ENCODE data around the gene PDE4B.

Gene PDE4B

DNA sequence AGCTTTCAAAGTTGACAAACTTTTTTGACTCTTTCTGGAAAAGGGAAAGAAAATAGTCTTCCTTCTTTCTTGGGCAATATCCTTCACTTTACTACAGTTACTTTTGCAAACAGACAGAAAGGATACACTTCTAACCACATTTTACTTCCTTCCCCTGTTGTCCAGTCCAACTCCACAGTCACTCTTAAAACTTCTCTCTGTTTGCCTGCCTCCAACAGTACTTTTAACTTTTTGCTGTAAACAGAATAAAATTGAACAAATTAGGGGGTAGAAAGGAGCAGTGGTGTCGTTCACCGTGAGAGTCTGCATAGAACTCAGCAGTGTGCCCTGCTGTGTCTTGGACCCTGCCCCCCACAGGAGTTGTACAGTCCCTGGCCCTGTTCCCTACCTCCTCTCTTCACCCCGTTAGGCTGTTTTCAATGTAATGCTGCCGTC, 580.5 kb downstream of the PDE4B start:
- H3K27me3 ChIP-seq (ENCODE audit: control insufficient read depth in 5 of 5, insufficient read depth in 4 of 5, low read length in 5 of 5), result no peaks in the 10 kb centered on the region
- peaks cover 0 to 18% (median 17%) of the 10 kb centered on the region in 5 donors for H3K36me3 ChIP-seq (ENCODE audit: control insufficient read depth in 5 of 5, insufficient read depth in 5 of 5, low read length in 5 of 5)
- no peak overlapping the region for H3K9ac ChIP-seq (ENCODE audit: low read length in 5 of 5)
- peaks cover 0 to 41% (median 21%) of the 10 kb centered on the region in 5 donors for H3K4me1 ChIP-seq (ENCODE audit: control insufficient read depth in 5 of 5, insufficient read depth in 5 of 5, low read length in 5 of 5)
- no peaks in the 10 kb centered on the region for H3K9me3 ChIP-seq (ENCODE audit: control insufficient read depth in 5 of 5, low read length in 5 of 5)
- H3K4me3 ChIP-seq (ENCODE audit: low read depth in 1 of 5, low read length in 5 of 5), result no peak overlapping the region
- no peak overlapping the region for H3K27ac ChIP-seq (ENCODE audit: low read depth, low read length)

DNA sequence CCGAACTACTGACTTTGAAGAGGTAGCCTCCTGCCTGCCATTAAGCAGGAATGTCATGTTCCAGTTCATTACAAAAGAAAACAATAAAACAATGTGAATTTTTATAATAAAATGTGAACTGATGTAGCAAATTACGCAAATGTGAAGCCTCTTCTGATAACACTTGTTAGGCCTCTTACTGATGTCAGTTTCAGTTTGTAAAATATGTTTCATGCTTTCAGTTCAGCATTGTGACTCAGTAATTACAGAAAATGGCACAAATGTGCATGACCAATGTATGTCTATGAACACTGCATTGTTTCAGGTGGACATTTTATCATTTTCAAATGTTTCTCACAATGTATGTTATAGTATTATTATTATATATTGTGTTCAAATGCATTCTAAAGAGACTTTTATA, 581.5 kb downstream of the PDE4B start:
- H3K4me3 ChIP-seq (ENCODE audit: low read depth in 1 of 5, low read length in 5 of 5), result no peak overlapping the region
- peaks cover 0 to 10% (median 10%) of the 10 kb centered on the region in 5 donors for H3K36me3 ChIP-seq (ENCODE audit: control insufficient read depth in 5 of 5, insufficient read depth in 5 of 5, low read length in 5 of 5)
- no peaks in the 10 kb centered on the region for H3K9me3 ChIP-seq (ENCODE audit: control insufficient read depth in 5 of 5, low read length in 5 of 5)
- no peak overlapping the region for H3K9ac ChIP-seq (ENCODE audit: low read length in 5 of 5)
- H3K27ac ChIP-seq (ENCODE audit: low read depth, low read length), result peak overlapping the region; percentile 47
- no peaks in the 10 kb centered on the region for H3K27me3 ChIP-seq (ENCODE audit: control insufficient read depth in 5 of 5, insufficient read depth in 4 of 5, low read length in 5 of 5)
- peaks cover 0 to 41% (median 21%) of the 10 kb centered on the region in 5 donors for H3K4me1 ChIP-seq (ENCODE audit: control insufficient read depth in 5 of 5, insufficient read depth in 5 of 5, low read length in 5 of 5)

DNA sequence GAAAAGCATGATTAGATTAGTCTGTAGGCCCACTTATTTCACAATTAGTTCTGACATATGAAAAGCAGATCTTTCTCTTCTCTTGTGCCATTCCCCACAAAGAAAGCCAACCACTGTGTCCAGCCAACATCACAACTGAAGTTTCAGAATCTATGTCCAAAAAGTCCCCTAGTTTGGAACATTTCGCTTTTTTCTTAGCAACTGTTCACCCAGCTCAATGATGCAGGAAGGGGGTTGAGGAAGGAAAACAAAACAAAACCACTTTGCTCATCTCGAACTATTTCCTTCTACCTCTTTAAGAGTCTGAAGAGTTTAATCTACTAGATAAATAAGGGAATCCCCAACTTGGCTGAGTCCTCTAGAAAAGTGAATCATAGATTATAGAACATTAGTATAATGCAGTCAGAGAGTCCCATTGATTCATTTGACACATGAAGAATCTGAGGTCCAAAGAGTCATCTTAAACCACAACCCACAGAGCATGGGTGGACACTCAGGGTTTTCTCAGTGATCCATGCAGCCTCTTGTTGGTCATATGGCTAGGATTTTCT, 581.9 kb downstream of the PDE4B start:
- H3K27me3 ChIP-seq (ENCODE audit: control insufficient read depth in 5 of 5, insufficient read depth in 4 of 5, low read length in 5 of 5), result no peaks in the 10 kb centered on the region
- no peak overlapping the region for H3K4me3 ChIP-seq (ENCODE audit: low read depth in 1 of 5, low read length in 5 of 5)
- H3K9me3 ChIP-seq (ENCODE audit: control insufficient read depth in 5 of 5, low read length in 5 of 5), result no peaks in the 10 kb centered on the region
- H3K36me3 ChIP-seq (ENCODE audit: control insufficient read depth in 5 of 5, insufficient read depth in 5 of 5, low read length in 5 of 5), result peaks cover 0 to 10% (median 6%) of the 10 kb centered on the region in 5 donors
- H3K9ac ChIP-seq (ENCODE audit: low read length in 5 of 5), result no peak overlapping the region
- peak overlapping the region; percentile 47 for H3K27ac ChIP-seq (ENCODE audit: low read depth, low read length)
- peaks cover 0 to 41% (median 21%) of the 10 kb centered on the region in 5 donors for H3K4me1 ChIP-seq (ENCODE audit: control insufficient read depth in 5 of 5, insufficient read depth in 5 of 5, low read length in 5 of 5)

DNA sequence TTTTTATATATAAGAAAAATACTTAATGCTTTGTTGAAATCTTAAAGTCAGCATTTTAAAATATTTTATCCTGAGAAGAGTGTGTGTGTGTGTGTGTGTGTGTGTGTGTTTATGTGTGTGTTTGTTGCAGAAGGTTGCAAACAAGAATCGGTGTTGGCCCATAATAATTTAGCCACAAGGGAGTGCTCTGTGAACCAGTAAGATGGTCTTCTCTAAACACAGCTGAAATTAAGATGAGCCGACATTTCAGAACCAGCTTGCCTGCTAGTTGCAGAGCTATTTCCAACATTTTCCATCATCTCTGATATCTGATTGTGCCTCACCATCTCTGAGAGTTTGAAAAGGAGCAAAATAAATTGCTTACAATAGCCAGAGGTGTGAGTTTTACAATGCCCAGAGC, 582.4 kb downstream of the PDE4B start:
- Histone ChIP-seq H3K4me1 (ENCODE audit: control insufficient read depth in 5 of 5, insufficient read depth in 5 of 5, low read length in 5 of 5) (peaks cover 0 to 41% (median 21%) of the 10 kb centered on the region in 5 donors), H3K4me3 (ENCODE audit: low read depth in 1 of 5, low read length in 5 of 5) (no peak overlapping the region), H3K9ac (ENCODE audit: low read length in 5 of 5) (no peak overlapping the region), H3K36me3 (ENCODE audit: control insufficient read depth in 5 of 5, insufficient read depth in 5 of 5, low read length in 5 of 5) (peaks cover 0 to 10% (median 6%) of the 10 kb centered on the region in 5 donors), H3K9me3 (ENCODE audit: control insufficient read depth in 5 of 5, low read length in 5 of 5) (no peaks in the 10 kb centered on the region), H3K27me3 (ENCODE audit: control insufficient read depth in 5 of 5, insufficient read depth in 4 of 5, low read length in 5 of 5) (no peaks in the 10 kb centered on the region), H3K27ac (ENCODE audit: low read depth, low read length) (peak overlapping the region; percentile 47)

DNA sequence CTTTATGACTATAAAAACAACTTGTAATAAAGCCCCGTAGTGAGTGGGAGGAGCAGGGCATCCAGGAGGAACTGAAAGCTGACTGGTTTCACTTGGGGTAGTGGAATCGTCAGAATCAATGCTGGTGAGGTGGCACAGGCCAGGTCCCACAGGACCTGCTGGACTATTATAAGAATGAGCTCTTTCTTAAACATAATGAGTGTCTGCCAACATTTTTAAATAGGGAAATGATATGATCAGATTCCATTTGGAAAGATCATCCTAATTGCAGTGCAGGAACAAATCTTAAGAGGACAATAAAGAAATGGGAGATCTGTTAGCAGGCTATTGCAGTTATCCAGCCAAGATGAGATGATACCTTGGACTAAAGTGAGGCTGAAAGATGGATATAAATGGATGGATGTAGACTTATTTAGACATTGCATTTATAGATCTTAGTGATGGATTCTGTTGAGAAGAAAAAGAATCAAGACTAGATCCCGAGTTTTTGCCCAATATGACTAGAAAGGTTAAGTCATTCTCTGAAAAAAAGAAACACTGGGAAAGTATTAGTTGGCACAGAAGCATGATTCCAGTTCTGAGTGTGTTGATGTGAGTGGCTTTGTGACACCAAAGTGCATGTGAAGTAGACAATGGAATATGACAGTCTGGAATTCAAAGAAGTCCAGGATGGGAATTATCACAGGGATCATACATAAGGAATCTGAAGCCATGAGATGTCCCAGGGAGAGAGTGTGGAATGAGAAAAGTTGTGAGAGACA, 587.9 kb downstream of the PDE4B start:
- H3K4me1 ChIP-seq (ENCODE audit: control insufficient read depth in 5 of 5, insufficient read depth in 5 of 5, low read length in 5 of 5), result peaks cover 0 to 14% (median 4%) of the 10 kb centered on the region in 5 donors
- no peak overlapping the region for H3K4me3 ChIP-seq (ENCODE audit: low read depth in 1 of 5, low read length in 5 of 5)
- no peaks in the 10 kb centered on the region for H3K27me3 ChIP-seq (ENCODE audit: control insufficient read depth in 5 of 5, insufficient read depth in 4 of 5, low read length in 5 of 5)
- no peaks in the 10 kb centered on the region for H3K36me3 ChIP-seq (ENCODE audit: control insufficient read depth in 5 of 5, insufficient read depth in 5 of 5, low read length in 5 of 5)
- peaks cover 0 to 2% (median 0%) of the 10 kb centered on the region in 5 donors for H3K9me3 ChIP-seq (ENCODE audit: control insufficient read depth in 5 of 5, low read length in 5 of 5)
- no peak overlapping the region for H3K27ac ChIP-seq (ENCODE audit: low read depth, low read length)
- H3K9ac ChIP-seq (ENCODE audit: low read length in 5 of 5), result no peak overlapping the region

DNA sequence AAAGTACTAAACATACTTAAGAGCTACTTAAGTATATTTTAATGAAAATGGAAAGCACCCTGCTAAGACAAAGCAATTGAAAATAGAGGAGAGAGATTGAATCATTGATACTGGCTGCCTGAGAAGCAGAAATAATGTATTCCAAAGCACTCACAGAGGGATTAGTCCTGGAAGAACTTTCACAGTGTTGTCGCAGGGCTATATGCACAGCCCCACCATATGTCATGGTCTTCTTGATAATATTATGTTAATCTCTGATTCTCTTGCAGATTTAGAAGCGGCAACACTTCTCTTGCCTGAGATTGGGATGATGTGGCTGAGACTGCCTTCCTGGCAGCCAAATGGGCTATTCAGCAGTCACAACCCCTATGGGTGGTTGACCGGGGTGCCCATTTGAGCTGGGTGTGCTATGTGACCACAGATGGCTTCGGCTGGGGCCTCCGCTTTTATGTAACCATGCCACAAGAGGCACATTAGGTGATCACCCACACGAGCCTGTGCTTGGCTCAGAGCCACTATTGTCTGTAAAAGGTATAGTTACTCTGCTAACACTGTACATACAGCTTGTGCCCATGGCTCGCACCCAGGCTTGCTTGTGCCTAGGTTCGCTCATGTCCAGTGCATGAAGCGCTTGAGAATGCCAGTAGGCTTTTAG, 589.1 kb downstream of the PDE4B start:
- H3K4me3 ChIP-seq (ENCODE audit: low read depth in 1 of 5, low read length in 5 of 5), result no peak overlapping the region
- H3K27me3 ChIP-seq (ENCODE audit: control insufficient read depth in 5 of 5, insufficient read depth in 4 of 5, low read length in 5 of 5), result no peaks in the 10 kb centered on the region
- H3K9me3 ChIP-seq (ENCODE audit: control insufficient read depth in 5 of 5, low read length in 5 of 5), result peaks cover 0 to 4% (median 0%) of the 10 kb centered on the region in 5 donors
- no peak overlapping the region for H3K9ac ChIP-seq (ENCODE audit: low read length in 5 of 5)
- H3K27ac ChIP-seq (ENCODE audit: low read depth, low read length), result no peak overlapping the region
- H3K36me3 ChIP-seq (ENCODE audit: control insufficient read depth in 5 of 5, insufficient read depth in 5 of 5, low read length in 5 of 5), result no peaks in the 10 kb centered on the region
- H3K4me1 ChIP-seq (ENCODE audit: control insufficient read depth in 5 of 5, insufficient read depth in 5 of 5, low read length in 5 of 5), result peaks cover 0 to 14% (median 4%) of the 10 kb centered on the region in 5 donors

DNA sequence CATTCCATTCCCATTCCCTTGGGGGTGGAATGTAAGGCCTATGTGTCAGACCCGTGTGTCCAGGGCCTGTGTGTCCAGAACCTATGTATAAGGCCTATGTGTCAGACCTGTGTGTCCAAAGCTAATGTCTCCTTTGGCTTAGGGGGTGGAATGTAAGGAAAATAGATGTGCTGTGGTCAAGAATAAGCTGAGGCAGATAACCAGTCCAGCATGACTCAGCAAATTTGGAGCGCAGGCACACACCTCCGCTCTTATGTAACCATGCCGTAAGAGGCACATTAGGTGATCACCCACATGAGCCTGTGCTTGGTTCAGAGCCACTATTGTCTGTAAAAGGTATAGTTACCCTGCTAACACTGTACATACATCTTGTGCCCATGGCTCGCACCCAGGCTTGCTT, 590.5 kb downstream of the PDE4B start:
- no peak overlapping the region for H3K4me3 ChIP-seq (ENCODE audit: low read depth in 1 of 5, low read length in 5 of 5)
- no peaks in the 10 kb centered on the region for H3K36me3 ChIP-seq (ENCODE audit: control insufficient read depth in 5 of 5, insufficient read depth in 5 of 5, low read length in 5 of 5)
- H3K27me3 ChIP-seq (ENCODE audit: control insufficient read depth in 5 of 5, insufficient read depth in 4 of 5, low read length in 5 of 5), result no peaks in the 10 kb centered on the region
- peaks cover 0 to 14% (median 4%) of the 10 kb centered on the region in 5 donors for H3K4me1 ChIP-seq (ENCODE audit: control insufficient read depth in 5 of 5, insufficient read depth in 5 of 5, low read length in 5 of 5)
- H3K9me3 ChIP-seq (ENCODE audit: control insufficient read depth in 5 of 5, low read length in 5 of 5), result peaks cover 0 to 6% (median 0%) of the 10 kb centered on the region in 5 donors
- H3K27ac ChIP-seq (ENCODE audit: low read depth, low read length), result no peak overlapping the region
- H3K9ac ChIP-seq (ENCODE audit: low read length in 5 of 5), result no peak overlapping the region

DNA sequence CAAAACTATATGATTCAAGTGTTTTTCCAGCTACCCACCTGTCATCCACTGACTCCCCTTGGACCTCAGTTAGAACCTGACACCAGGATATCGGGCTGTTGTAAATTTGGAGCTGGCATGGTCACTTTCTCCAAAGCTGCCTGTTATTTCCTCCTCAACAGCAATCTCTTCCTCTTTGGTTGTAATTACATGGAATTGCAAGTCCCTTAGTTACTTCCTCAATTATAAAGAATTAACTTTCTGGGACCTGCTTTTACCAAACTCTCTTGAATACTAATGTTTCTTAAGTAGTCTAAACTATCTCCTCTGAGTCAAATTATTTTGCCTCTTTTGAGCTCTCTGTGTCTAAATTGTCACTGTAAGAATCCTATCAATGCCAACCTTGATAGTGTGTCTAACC, 590.9 kb downstream of the PDE4B start:
- Histone ChIP-seq H3K27ac (ENCODE audit: low read depth, low read length) (no peak overlapping the region), H3K4me1 (ENCODE audit: control insufficient read depth in 5 of 5, insufficient read depth in 5 of 5, low read length in 5 of 5) (peaks cover 0 to 14% (median 4%) of the 10 kb centered on the region in 5 donors), H3K36me3 (ENCODE audit: control insufficient read depth in 5 of 5, insufficient read depth in 5 of 5, low read length in 5 of 5) (no peaks in the 10 kb centered on the region), H3K27me3 (ENCODE audit: control insufficient read depth in 5 of 5, insufficient read depth in 4 of 5, low read length in 5 of 5) (no peaks in the 10 kb centered on the region), H3K4me3 (ENCODE audit: low read depth in 1 of 5, low read length in 5 of 5) (no peak overlapping the region), H3K9me3 (ENCODE audit: control insufficient read depth in 5 of 5, low read length in 5 of 5) (peaks cover 0 to 6% (median 0%) of the 10 kb centered on the region in 5 donors), H3K9ac (ENCODE audit: low read length in 5 of 5) (no peak overlapping the region)

DNA sequence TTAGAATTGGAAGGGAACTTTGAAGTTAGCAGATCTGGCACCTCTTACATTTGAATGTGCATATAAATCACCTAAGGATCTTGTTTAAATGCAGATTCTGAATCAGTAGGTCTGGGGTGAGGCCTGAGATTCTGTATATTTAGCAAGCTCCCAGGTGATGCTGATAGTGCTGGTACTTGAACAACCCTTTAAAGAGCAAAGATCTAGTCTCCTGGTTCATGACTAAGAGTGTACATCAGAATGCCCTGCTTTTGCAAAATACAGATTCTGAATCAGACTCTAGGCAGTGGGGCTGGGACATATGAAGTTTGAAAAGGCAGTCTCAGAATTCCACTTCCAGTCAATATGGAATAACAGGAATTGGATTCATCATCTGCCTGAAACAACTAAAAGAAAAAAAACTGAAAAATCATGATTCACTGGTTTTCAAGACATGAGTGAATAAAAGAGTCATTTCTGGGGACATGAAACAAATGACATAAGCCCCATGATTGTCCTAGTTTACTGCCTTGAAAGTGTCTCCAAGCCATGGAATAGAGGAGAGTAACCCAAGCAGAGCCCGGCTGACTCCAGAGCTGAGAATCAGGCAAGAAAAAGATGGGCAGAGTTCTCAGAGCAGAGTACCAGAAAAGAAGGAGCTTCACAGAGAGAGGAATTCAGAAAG, 591.7 kb downstream of the PDE4B start:
- Histone ChIP-seq H3K36me3 (ENCODE audit: control insufficient read depth in 5 of 5, insufficient read depth in 5 of 5, low read length in 5 of 5) (no peaks in the 10 kb centered on the region), H3K27me3 (ENCODE audit: control insufficient read depth in 5 of 5, insufficient read depth in 4 of 5, low read length in 5 of 5) (no peaks in the 10 kb centered on the region), H3K9me3 (ENCODE audit: control insufficient read depth in 5 of 5, low read length in 5 of 5) (peaks cover 0 to 6% (median 0%) of the 10 kb centered on the region in 5 donors), H3K9ac (ENCODE audit: low read length in 5 of 5) (no peak overlapping the region), H3K4me3 (ENCODE audit: low read depth in 1 of 5, low read length in 5 of 5) (no peak overlapping the region), H3K4me1 (ENCODE audit: control insufficient read depth in 5 of 5, insufficient read depth in 5 of 5, low read length in 5 of 5) (peaks cover 0 to 14% (median 4%) of the 10 kb centered on the region in 5 donors), H3K27ac (ENCODE audit: low read depth, low read length) (no peak overlapping the region)
